IMR-90 (cell line): ENCODE measurements around the gene TUFM. TPM values are rescaled to one million over a fixed set of nuclear protein-coding genes. Genes with fewer than 3 reads are reported as not detected.

Experiments
- ATAC-seq: fragments of 200-7000 bp; cut with Tn5 transposase; 2 replicates; pipeline ENCODE4 v1.9.1; 2020; ENCODE audit warnings: low read depth, mild to moderate bottlenecking, moderate library complexity
- BruUV-seq: library from RNA; stranded (reverse); fragments of 400-500 nt; replicated peaks from 2 replicates; lab custom pipeline; 2021; lab: Mats Ljungman, UMichigan
- CTCF ChIA-PET: fragments of 300-600 bp; formaldehyde crosslinking; extraction: SDS; loops from one replicate; lab custom pipeline; 2021; ENCODE audit warnings: antibody characterized with exemption; lab: Yijun Ruan, JAX
- POLR2A ChIA-PET: fragments of 300-600 bp; sonication (Branson Sonifier 250); formaldehyde crosslinking; loops from one replicate; lab custom pipeline; 2022; ENCODE audit warnings: antibody characterized with exemption; ENCODE audit not compliant: unreplicated experiment; lab: Charles Lee
- DNase-seq: peaks from one replicate; pipeline ENCODE4 v3.0.0; 2013
- H2AFZ ChIP-seq: replicated peaks from 2 replicates; pipeline ENCODE3; 2013; ENCODE audit warnings: low read length, mild to moderate bottlenecking; ENCODE audit not compliant: poor library complexity
- H2AK5ac ChIP-seq: 2 replicates; pipeline ENCODE4 v1.6.1; 2013; ENCODE audit warnings: low read depth, low read length, inconsistent platforms
- H2AK9ac ChIP-seq: replicated peaks from 2 replicates; pipeline ENCODE3; 2013; ENCODE audit warnings: mild to moderate bottlenecking, low read depth, low read length, moderate library complexity; ENCODE audit not compliant: poor library complexity
- H2BK120ac ChIP-seq: 2 replicates; pipeline ENCODE4 v1.6.1; 2013; ENCODE audit warnings: low read depth, low read length, inconsistent platforms
- H2BK15ac ChIP-seq: 3 replicates; pipeline ENCODE4 v1.6.1; 2013; ENCODE audit warnings: low read depth, low read length, inconsistent platforms
- H2BK20ac ChIP-seq: 2 replicates; pipeline ENCODE4 v1.6.1; 2013; ENCODE audit warnings: low read depth, mild to moderate bottlenecking, inconsistent platforms, low read length, moderate library complexity
- H2BK5ac ChIP-seq: 2 replicates; pipeline ENCODE4 v1.6.1; 2013; ENCODE audit warnings: mild to moderate bottlenecking, low read depth, low read length, inconsistent platforms; ENCODE audit not compliant: poor library complexity, severe bottlenecking
- H3K14ac ChIP-seq: replicated peaks from 2 replicates; pipeline ENCODE4 v1.6.1; 2013; ENCODE audit warnings: low read depth, low read length, inconsistent platforms
- H3K18ac ChIP-seq: 2 replicates; pipeline ENCODE4 v1.6.1; 2013; ENCODE audit warnings: low read depth, low read length, control low read depth
- H3K23ac ChIP-seq: 2 replicates; pipeline ENCODE4 v1.6.1; 2013; ENCODE audit warnings: low read depth, low read length, inconsistent platforms
- H3K27ac ChIP-seq: 2 replicates; pipeline ENCODE4 v1.5.1; 2013; ENCODE audit warnings: mild to moderate bottlenecking, control low read depth, low read length; ENCODE audit not compliant: insufficient read depth
- H3K27me3 ChIP-seq: 2 replicates; pipeline ENCODE4 v1.6.1; 2013; ENCODE audit warnings: low read length; ENCODE audit not compliant: control insufficient read depth, insufficient read depth
- H3K36me3 ChIP-seq: 2 replicates; pipeline ENCODE4 v1.6.1; 2013; ENCODE audit warnings: low read length, mixed read lengths; ENCODE audit not compliant: control insufficient read depth, insufficient read depth
- H3K4ac ChIP-seq: 2 replicates; pipeline ENCODE4 v1.6.1; 2013; ENCODE audit warnings: low read depth, low read length, inconsistent platforms
- H3K4me1 ChIP-seq: 2 replicates; pipeline ENCODE4 v1.6.1; 2013; ENCODE audit warnings: low read length, mixed read lengths; ENCODE audit not compliant: control insufficient read depth, insufficient read depth
- H3K4me2 ChIP-seq: 2 replicates; pipeline ENCODE4 v1.6.1; 2013; ENCODE audit warnings: low read depth, mild to moderate bottlenecking, control low read depth, low read length, moderate library complexity
- H3K4me3 ChIP-seq: 2 replicates; pipeline ENCODE4 v1.5.1; 2013; ENCODE audit warnings: low read depth, mild to moderate bottlenecking, control low read depth, low read length, moderate library complexity; ENCODE audit not compliant: insufficient read depth
- H3K56ac ChIP-seq: 2 replicates; pipeline ENCODE4 v1.6.1; 2013; ENCODE audit warnings: low read length, inconsistent platforms; ENCODE audit not compliant: insufficient read depth; ENCODE audit errors: extremely low read depth
- H3K79me1 ChIP-seq, 2 experiments: 2 replicates each; pipeline ENCODE4 v1.6.1; 2013; ENCODE audit warnings: low read length in 2 of 2, inconsistent platforms in 1 of 2, low read depth in 1 of 2
- H3K9ac ChIP-seq: 2 replicates; pipeline ENCODE4 v1.6.1; 2013; ENCODE audit warnings: low read depth, low read length, control low read depth
- H3K9me1 ChIP-seq: 2 replicates; pipeline ENCODE4 v1.6.1; 2013; ENCODE audit warnings: low read length, inconsistent platforms; ENCODE audit not compliant: insufficient read depth
- H3K9me3 ChIP-seq: 2 replicates; pipeline ENCODE4 v1.6.1; 2013; ENCODE audit warnings: low read length; ENCODE audit not compliant: control insufficient read depth, insufficient read depth
- H4K20me1 ChIP-seq: 2 replicates; pipeline ENCODE4 v1.6.1; 2013; ENCODE audit warnings: low read length, inconsistent platforms; ENCODE audit not compliant: insufficient read depth
- H4K5ac ChIP-seq: 2 replicates; pipeline ENCODE4 v1.6.1; 2013; ENCODE audit warnings: mild to moderate bottlenecking, low read depth, low read length, control low read depth
- H4K8ac ChIP-seq, 2 experiments: 2 replicates each; pipeline ENCODE4 v1.6.1; 2013; ENCODE audit warnings: low read depth in 2 of 2, low read length in 2 of 2, control low read depth in 1 of 2, inconsistent platforms in 1 of 2
- H4K91ac ChIP-seq: 2 replicates; pipeline ENCODE4 v1.6.1; 2013; ENCODE audit warnings: low read depth, low read length, inconsistent platforms; ENCODE audit not compliant: insufficient read depth
- CEBPB ChIP-seq: IDR thresholded peaks from 2 replicates; pipeline ENCODE4 v1.6.1; 2012; ENCODE audit warnings: low read depth, low read length, improper control_type of control experiment
- NFE2L2 ChIP-seq: fragments of 150-350 bp; IDR thresholded peaks from 2 replicates; pipeline ENCODE4 v1.6.1; 2016; ENCODE audit warnings: low read depth, mild to moderate bottlenecking, low read length
- WGBS, 2 experiments: methylation state at CpG; one replicate each; pipeline versions ENCODE4 v1.1.5 to v1.1.7; 2013; ENCODE audit warnings: missing lambda C conversion rate in 2 of 2; ENCODE audit not compliant: insufficient read length in 1 of 2; ENCODE audit errors: extremely low coverage in 2 of 2; 5-methylcytosine and 5-hydroxymethylcytosine counted together
- dilution Hi-C: fragments of 300-500 bp; cut with HindIII; formaldehyde crosslinking; loops from one replicate; pipeline ENCODE4 v1.14.3; 2018; ENCODE audit warnings: low sequenced_read_pairs; ENCODE audit not compliant: unreplicated experiment
- in situ Hi-C: fragments of 300-500 bp; cut with MboI; formaldehyde crosslinking; loops from 3 replicates; pipeline ENCODE4 v1.14.3; 2019; ENCODE audit warnings: low sequenced_read_pairs, inconsistent platforms, mixed read lengths
- intact Hi-C: fragments of 100-400 bp; cut with micrococcal nuclease; formaldehyde crosslinking; loops from 2 replicates; pipeline ENCODE4 v1.10.0; 2022
- polyA plus RNA-seq, 3 experiments: library from polyadenylated mRNA; depleted of rRNA; stranded (reverse); fragments of >200 nt; gene quantifications; 2 replicates each; pipeline ENCODE4 v1.2.3, GENCODE V29; 2012; ENCODE audit warnings: low replicate concordance in 1 of 3
- total RNA-seq: library from RNA; depleted of rRNA; stranded (reverse); fragments of >200 nt; gene quantifications from 2 replicates; pipeline ENCODE4 v1.2.3, GENCODE V29; 2012

The TUFM gene
- total and polyA plus RNA-seq, 2 of the 4 experiments (the other 2 are of a cell fraction): 80.3 to 126 TPM

DNA sequence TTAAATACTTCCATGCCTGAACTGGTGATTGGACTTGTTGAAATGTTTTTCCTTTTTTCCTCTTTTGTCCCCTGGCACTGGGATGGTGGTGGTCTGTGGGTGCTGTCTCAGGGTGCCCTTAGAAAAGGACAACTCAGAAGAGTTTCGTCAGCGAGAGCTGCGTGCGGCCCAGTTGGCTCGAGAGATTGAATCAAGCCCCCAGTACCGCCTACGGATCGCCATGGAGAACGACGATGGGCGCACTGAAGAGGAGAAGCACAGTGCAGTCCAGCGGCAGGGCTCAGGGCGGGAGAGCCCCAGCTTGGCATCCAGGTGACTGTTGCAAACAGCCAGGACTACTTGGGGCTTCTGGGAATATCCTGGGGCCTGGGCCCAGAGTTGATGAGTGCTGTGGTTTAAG is 16.4 kb downstream of the TUFM start:
- TF ChIP-seq CEBPB: no peak
- no peak for TF ChIP-seq NFE2L2
- intact Hi-C loops (no loop called here), dilution Hi-C loops (no loop called here), in situ Hi-C loops (no loop called here)
- Histone ChIP-seq H3K9ac (no peak overlapping the region), H4K5ac (no peak overlapping the region), H2AFZ (no peak overlapping the region), H3K9me1 (peaks cover 3% of the 10 kb centered on the region; the same call in 1 of the 2 replicates), H2AK9ac (no peak overlapping the region), H4K8ac (no peak overlapping the region), H3K14ac (no peak overlapping the region), H3K36me3 (peaks cover 78% of the 10 kb centered on the region), H3K23ac (no peak overlapping the region), H3K79me1 (peaks cover 64 to 79% of the 10 kb centered on the region in 2 experiments), H2BK15ac (no peak overlapping the region), H4K91ac (no peak overlapping the region), H2BK5ac (no peak overlapping the region), H3K56ac (no peak overlapping the region), H3K27ac (no peak overlapping the region), H3K27me3 (no peaks in the 10 kb centered on the region), H3K4me2 (no peak overlapping the region), H3K4ac (no peak overlapping the region), H2AK5ac (no peak overlapping the region), H4K20me1 (peaks cover 77% of the 10 kb centered on the region), H3K4me1 (peaks cover 4% of the 10 kb centered on the region; the same call in 1 of the 2 replicates), H3K9me3 (no peaks in the 10 kb centered on the region), H2BK120ac (no peak overlapping the region), H3K18ac (no peak overlapping the region), H2BK20ac (no peak overlapping the region), H3K4me3 (no peak overlapping the region)
- CTCF ChIA-PET: no interaction called here
- POLR2A ChIA-PET: no interaction called here
- BruUV-seq: no TSS peak
- DNase-seq (no peak), ATAC-seq (no peak)
- WGBS, 2 experiments: 93% methylated on average over 4 of the region's 13 CpGs; no CpG with 5 or more reads in 1 of the 2 experiments
